ENCODE data around the gene ZNF302. TPM values are rescaled to one million over a fixed set of nuclear protein-coding genes. Genes with fewer than 3 reads are reported as not detected.

Gene ZNF302
- total RNA-seq, 1 donor from 2014 or later = 17.2 TPM

- no peaks in the 10 kb centered on the region for H3K36me3 ChIP-seq
- no peaks in the 10 kb centered on the region for H3K4me1 ChIP-seq
- TF ChIP-seq POLR2AphosphoS5 (IDR thresholded peaks at IDR 0.05; ENCODE audit: insufficient read depth in 1 of 2, low read depth in 1 of 2) (no peak), POLR2A (IDR thresholded peaks at IDR 0.05) (no peak), CTCF (IDR thresholded peaks at IDR 0.05) (no peak)
- H3K9me3 ChIP-seq = no peaks in the 10 kb centered on the region
- H3K4me3 ChIP-seq = no peak overlapping the region
- intact Hi-C loops (cut with DNase I) = no loop called here
- no peak for DNase-seq (ENCODE audit: extremely low spot score in 2 of 2)
- no peaks in the 10 kb centered on the region for H3K27me3 ChIP-seq
- no peak overlapping the region for H3K27ac ChIP-seq
Observed at GRCh38 chr19:34725400-34725799, 47.9 kb downstream of the ZNF302 start.

- DNase-seq (ENCODE audit: extremely low spot score in 2 of 2) = no peak
- no peak overlapping the region for H3K27ac ChIP-seq
- H3K27me3 ChIP-seq = no peaks in the 10 kb centered on the region
- H3K4me1 ChIP-seq = peaks cover 30% of the 10 kb centered on the region
- H3K9me3 ChIP-seq = no peaks in the 10 kb centered on the region
- intact Hi-C loops (cut with DNase I) = no loop called here
- H3K36me3 ChIP-seq = peaks cover 0 to 9% of the 10 kb centered on the region in 2 donors
- TF ChIP-seq CTCF (IDR thresholded peaks at IDR 0.05) = no peak
- no peak for TF ChIP-seq POLR2AphosphoS5 (IDR thresholded peaks at IDR 0.05; ENCODE audit: insufficient read depth in 1 of 2, low read depth in 1 of 2)
- no peak for TF ChIP-seq POLR2A (IDR thresholded peaks at IDR 0.05)
- H3K4me3 ChIP-seq = no peak overlapping the region
Observed at GRCh38 chr19:34731019-34731829, 53.7 kb downstream of the ZNF302 start.

GRCh38 chr19:34731964-34732363 is 54.5 kb downstream of the ZNF302 start:
- H3K9me3 ChIP-seq = no peaks in the 10 kb centered on the region
- TF ChIP-seq POLR2AphosphoS5 (IDR thresholded peaks at IDR 0.05; ENCODE audit: insufficient read depth in 1 of 2, low read depth in 1 of 2) (no peak), CTCF (IDR thresholded peaks at IDR 0.05) (no peak), POLR2A (IDR thresholded peaks at IDR 0.05) (no peak)
- H3K27ac ChIP-seq = no peak overlapping the region
- H3K36me3 ChIP-seq = peaks cover 0 to 13% of the 10 kb centered on the region in 2 donors
- no peaks in the 10 kb centered on the region for H3K27me3 ChIP-seq
- DNase-seq (ENCODE audit: extremely low spot score in 2 of 2) = no peak
- no peak overlapping the region for H3K4me3 ChIP-seq
- H3K4me1 ChIP-seq = peaks cover 32% of the 10 kb centered on the region
- intact Hi-C loops (cut with DNase I) = loop anchor here (2.0 kb wide), 1 partner anchor 53 kb away; no protein-coding TSS in a partner anchor

- peaks cover 32% of the 10 kb centered on the region for H3K4me1 ChIP-seq
- no peaks in the 10 kb centered on the region for H3K9me3 ChIP-seq
- TF ChIP-seq POLR2AphosphoS5 (IDR thresholded peaks at IDR 0.05; ENCODE audit: insufficient read depth in 1 of 2, low read depth in 1 of 2) = no peak
- TF ChIP-seq CTCF (IDR thresholded peaks at IDR 0.05) = no peak
- no peak for TF ChIP-seq POLR2A (IDR thresholded peaks at IDR 0.05)
- H3K36me3 ChIP-seq = peaks cover 0 to 20% of the 10 kb centered on the region in 2 donors
- intact Hi-C loops (cut with DNase I) = loop anchor here (2.0 kb wide), 1 partner anchor 54 kb away; no protein-coding TSS in a partner anchor
- peak overlapping the region; percentile 96 for H3K27ac ChIP-seq
- H3K27me3 ChIP-seq = no peaks in the 10 kb centered on the region
- DNase-seq (ENCODE audit: extremely low spot score in 2 of 2) = no peak
- peak overlapping the region; percentile 69 to 74 for H3K4me3 ChIP-seq
Observed at GRCh38 chr19:34732612-34733211, 55.2 kb downstream of the ZNF302 start.
